ENCODE measurements around the gene OSBPL3. TPM values are rescaled to one million over a fixed set of nuclear protein-coding genes. Genes with fewer than 3 reads are reported as not detected.

Gene OSBPL3
- total RNA-seq, 1 experiment from 2014 or later, result 16.0 TPM

- CTCF ChIA-PET, result no interaction called here
- H3K36me3 Mint-ChIP-seq, result peaks cover 40% of the 10 kb centered on the region
- H3K4me3 Mint-ChIP-seq, result no peak overlapping the region
- peaks cover 5% of the 10 kb centered on the region for H3K27me3 Mint-ChIP-seq (ENCODE audit: low read depth)
- TF ChIP-seq NR1H2 (CRISPR knock-in tag; IDR thresholded peaks at IDR 0.05), result no peak
- no peak for TF ChIP-seq GABPB1 (CRISPR knock-in tag; IDR thresholded peaks at IDR 0.05)
- no peak for TF ChIP-seq ZSCAN18 (CRISPR knock-in tag; IDR thresholded peaks at IDR 0.05)
- no peak for TF ChIP-seq FOXK1 (CRISPR knock-in tag; IDR thresholded peaks at IDR 0.05)
- no peak for TF ChIP-seq EMX1 (CRISPR knock-in tag; IDR thresholded peaks at IDR 0.05)
- TF ChIP-seq ATF6 (CRISPR knock-in tag; IDR thresholded peaks at IDR 0.05), result no peak
- TF ChIP-seq GRHL2 (CRISPR knock-in tag; IDR thresholded peaks at IDR 0.05; ENCODE audit: insufficient replicate concordance, severe bottlenecking), result no peak
- TF ChIP-seq TEAD1 (CRISPR knock-in tag; IDR thresholded peaks at IDR 0.05), result no peak
- no peak for TF ChIP-seq ESRRA (CRISPR knock-in tag; IDR thresholded peaks at IDR 0.05; ENCODE audit: borderline replicate concordance)
- TF ChIP-seq CREM (CRISPR knock-in tag; IDR thresholded peaks at IDR 0.05), result no peak
- no peak for TF ChIP-seq ARID4B (CRISPR knock-in tag; IDR thresholded peaks at IDR 0.05; ENCODE audit: borderline replicate concordance)
- TF ChIP-seq E2F4 (CRISPR knock-in tag; IDR thresholded peaks at IDR 0.05; ENCODE audit: borderline replicate concordance, low read depth), result no peak
- TF ChIP-seq ZNF232 (CRISPR knock-in tag; IDR thresholded peaks at IDR 0.05), result no peak
- TF ChIP-seq ZNF281 (CRISPR knock-in tag; IDR thresholded peaks at IDR 0.05), result no peak
- TF ChIP-seq HMGA2 (CRISPR knock-in tag; IDR thresholded peaks at IDR 0.05), result no peak
- TF ChIP-seq STAT6 (CRISPR knock-in tag; conservative IDR thresholded peaks at IDR 0.05; ENCODE audit: low read depth), result no peak
- TF ChIP-seq FOXP1 (CRISPR knock-in tag; IDR thresholded peaks at IDR 0.05; ENCODE audit: borderline replicate concordance), result no peak
- no peak for TF ChIP-seq PRRX2 (CRISPR knock-in tag; IDR thresholded peaks at IDR 0.05)
- H3K9me3 Mint-ChIP-seq, result peaks cover 53% of the 10 kb centered on the region
- POLR2A ChIA-PET, result no interaction called here
- ATAC-seq (no peak), DNase-seq (ENCODE audit: low spot score) (no peak)
- H3K4me1 Mint-ChIP-seq, result no peaks in the 10 kb centered on the region
- no peak overlapping the region for H3K27ac Mint-ChIP-seq
Observed at GRCh38 chr7:24786306-24786705, 193.7 kb downstream of the OSBPL3 start.
